Fibroblast of the conjunctiva (primary cell): ENCODE results near the gene LDLR.
"Not testable (repeated sequence)": the region's sequence is repeated elsewhere in the genome, so short reads cannot be mapped to it uniquely, and the experiment has no call there.

Experiments
- DNase-seq: peaks from one replicate; pipeline ENCODE4 v3.0.0-alpha.2; 2010; ENCODE audit warnings: low read depth

Gene LDLR

DNA sequence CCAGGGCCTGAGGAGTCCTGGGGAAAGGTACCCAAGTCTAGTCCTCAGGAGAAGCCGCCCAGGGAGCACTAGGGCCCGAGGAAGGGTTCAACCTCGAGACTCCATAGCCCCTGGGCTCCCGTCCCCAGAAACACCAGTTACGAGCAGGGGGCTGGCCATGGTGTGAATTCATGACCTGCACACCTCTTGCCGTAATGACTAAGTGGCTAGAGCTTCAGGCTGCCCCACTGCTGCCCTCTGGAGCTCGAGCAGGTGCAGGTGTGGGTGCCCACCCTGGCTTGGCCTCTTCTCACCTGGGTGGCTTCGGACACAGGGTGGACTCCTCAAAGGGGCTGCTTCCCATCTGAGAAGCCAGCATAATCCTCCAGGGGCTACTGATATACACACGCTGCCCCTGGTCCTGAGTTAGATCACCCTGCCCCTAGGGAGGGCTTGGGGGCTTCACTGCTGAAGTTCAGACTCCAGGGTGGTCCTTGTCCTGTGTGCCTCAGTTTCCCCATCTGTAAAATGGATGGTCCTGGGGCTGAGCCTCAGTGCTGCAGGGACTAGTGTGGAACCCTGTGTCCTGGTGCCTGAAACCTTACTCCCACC lies 52.8 kb downstream of the LDLR start:
- no peak for DNase-seq

DNA sequence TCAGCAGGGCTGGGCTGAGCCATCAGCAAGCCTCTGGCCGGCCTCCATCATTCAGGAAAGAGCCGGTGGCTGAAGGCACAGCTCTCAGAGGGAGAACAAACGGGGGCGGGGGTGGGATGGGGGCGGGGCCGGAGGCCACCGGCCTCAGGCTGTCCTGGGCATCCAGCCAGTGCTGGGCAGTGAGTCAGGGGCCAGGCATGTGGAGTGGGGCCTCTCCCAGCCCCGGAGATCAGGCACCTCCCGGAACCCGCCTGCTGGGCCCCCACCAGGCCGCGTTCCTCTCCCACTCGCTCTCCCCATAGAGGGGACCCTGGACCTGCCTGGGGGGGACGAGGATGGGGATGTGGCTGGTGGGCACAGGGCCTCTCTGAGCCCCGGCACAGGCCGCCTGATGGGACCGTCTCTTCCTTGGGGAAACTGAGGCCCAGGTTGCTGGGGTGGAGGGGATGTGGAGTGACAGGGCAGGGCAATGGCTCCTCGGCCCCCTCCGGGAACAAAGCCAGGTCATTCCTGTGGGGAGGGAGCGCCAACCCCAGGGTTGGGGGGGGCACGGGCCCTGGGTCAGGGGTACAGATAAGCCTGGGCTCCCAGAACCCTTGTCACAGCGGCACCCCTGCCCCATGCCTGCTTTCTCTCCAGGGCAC lies 53.4 kb downstream of the LDLR start:
- DNase-seq = peak; percentile 91

DNA sequence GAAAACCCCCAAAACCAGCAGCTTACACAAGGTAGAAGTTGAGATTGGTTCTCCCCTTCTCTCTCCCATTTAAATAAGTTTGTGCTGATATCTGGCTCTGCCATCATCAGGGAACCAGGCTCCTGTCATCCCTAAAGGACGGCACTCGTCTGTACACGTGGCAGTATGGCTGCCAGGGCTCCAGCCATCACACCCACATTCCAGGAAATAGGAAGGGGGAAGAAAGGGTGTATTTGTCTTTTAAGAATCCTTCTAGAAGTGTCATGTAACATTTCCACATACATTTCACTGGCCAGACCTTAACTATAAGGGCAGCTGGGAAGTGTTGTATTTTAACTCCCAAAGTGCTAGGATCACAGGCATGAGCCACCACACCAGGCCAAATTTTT lies 56.3 kb downstream of the LDLR start:
- no peak for DNase-seq

DNA sequence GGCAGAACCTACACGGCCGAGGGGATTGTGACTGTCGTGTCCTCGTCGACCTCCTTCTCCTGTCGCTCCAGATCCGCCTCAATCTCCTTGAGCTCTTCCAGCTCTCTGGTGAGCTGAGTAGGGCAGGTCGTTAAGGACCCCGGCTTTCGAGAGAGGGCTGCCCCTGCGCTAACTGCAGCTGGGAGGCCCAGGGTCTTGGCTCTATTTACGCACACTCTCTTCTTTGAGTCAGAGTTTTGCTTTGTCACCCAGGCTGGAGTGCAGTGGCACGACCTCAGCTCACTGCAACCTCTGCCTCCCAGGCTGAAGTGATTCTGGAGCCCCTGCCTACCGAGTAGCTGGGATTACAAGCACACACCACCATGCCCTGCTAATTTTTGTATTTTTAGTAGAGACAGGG lies 58.7 kb downstream of the LDLR start:
- DNase-seq = no peak

DNA sequence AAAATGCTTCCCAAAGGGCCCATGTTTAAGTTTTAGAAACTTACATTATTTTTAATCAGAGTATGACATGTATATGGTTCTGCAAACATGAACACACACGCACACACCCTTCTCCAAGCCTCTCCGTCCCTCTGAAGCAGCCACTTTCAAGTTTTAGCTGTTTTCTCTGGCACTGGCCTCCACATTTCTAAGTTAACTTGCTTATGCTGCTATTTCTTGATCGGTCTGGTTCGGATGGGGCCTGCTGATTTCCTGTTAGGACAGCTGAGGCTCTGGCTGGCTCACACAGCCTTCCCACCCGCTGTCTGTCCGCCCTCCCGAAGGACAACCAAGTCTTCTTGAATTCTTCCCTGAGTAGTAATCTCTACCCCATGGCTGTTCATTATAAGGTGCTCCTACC lies 61.9 kb downstream of the LDLR start:
- DNase-seq = no peak

DNA sequence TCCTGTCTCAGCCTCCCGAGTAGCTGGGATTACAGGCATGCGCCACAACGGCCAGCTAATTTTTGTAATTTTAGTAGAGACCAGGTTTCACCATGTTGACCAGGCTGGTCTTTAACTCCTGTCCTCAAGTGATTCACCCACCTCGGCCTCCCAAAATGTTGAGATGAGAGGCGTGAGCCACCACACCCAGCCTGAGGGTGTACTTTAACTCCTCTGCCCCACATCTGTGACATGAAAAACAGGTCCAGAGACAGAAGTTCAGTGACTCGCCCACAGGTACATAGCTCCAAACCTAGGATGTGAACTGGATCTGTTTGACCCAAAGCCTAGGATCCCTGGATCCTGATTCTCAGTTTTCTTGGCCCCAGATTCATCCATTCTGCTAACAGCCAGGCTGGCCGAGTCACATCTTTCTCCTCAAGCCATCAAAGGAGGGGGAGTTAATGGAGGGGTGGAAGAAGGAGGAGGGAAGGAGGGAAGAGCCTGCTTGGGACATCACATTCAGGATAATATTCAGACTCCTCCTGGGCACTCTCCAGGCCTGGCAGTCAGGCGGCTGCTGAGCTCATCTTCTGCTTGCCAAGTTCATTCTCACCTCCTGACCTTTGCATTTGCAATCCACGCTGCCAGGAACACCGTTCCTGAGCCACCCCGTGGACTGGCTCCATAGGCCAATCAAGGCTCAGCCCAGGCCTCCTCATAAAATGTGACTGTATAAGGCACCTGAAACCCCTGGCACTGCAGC lies 63.2 kb downstream of the LDLR start:
- peak; percentile 85 for DNase-seq

DNA sequence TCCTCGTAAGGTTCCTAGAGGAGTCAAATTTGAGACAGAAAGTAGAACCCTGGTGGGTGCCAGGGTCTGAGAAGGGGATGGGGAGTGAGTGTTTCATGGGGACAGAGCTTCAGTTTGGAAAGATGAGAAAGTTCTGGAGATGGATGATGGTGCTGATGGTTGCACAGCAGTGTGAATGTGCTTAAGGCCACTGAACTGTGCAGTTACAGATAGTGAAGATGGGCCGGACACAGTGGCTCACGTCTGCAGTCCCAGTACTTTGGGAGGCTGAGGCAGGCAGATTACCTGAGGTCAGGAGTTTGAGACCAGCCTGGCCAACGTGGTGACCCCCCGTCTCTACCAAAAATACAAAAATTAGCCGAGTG lies 65.4 kb downstream of the LDLR start:
- no peak for DNase-seq

DNA sequence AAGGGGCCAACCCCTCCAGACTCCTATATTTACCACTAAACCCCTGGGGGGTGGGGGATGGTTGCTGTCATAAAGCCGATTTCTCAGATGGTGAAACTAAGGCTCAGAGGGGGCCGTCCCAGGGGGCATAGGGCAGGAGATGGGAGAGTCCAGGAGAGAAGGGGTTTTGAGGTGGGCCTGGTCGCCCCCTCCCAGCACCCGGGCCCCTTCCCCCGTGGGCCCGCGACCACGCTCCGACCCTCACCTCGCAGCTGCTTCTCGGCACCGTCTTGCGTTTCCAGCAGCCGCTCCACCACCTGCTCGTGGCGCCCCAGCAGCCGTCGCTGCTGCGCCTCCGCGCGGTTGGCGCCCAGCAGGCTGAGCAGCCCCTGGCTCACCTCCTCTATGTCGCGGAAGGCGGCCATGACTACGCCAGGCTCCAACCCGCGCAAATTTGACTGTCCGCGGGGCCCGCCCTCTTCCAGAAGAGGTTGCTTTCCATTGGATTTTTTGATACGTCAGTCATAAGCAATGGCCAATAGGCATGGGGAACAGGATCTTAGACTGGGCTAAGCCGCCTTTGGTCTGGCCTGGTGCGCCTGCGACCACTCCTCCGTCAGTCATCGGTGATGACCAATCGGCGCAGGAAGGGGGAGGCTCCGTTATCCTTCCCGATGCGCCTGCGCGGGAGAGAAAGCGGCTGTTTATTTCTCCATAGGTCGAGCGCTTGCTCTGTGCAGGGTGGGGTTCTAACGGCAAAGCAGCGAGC lies 66.3 kb downstream of the LDLR start, which contains the start of gene SPC24:
Gene SPC24, minus strand, starts transcription at position 410 of the 748 bp plus-strand sequence. Its CDS starts 6 bp downstream, at position 404.
- DNase-seq = peak; percentile 99

DNA sequence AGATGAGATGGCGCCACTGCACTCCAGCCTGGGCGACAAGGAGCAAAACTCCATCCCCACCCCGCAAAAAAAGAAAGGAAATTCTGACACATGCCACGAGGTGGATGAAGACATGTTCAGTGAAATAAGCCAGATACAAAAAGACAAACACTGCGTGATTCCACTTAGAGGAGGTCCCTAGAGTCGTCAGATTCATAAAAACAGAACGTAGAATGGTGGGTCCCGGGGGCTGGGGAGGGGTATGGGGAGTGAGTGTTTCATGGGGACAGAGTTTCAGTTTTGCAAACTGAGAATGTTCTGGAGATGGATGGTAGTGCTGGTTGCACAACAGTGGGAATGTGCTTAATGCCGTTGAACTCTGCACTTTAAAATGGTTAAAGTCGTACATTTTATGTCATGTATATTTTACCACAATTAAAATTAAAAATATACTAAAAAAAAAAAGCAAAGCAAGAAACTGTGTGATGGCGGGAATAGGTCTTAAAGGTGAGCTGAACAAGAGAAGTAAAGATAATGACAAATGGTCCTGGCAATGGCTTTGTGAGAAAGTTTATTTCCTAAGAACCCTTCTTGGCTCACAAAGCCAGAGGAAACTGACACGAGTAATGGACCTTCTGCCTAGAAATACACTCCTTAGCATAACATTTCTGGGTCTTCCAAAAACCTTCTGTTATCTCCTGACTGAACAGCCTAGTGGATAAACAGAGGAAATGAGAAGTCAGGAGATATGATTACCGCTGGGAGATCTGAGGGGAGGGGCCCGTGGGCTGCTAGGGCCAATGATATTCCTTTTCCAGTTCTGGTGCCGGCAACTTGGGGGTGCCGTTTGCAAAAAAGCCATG lies 70.6 kb downstream of the LDLR start:
- DNase-seq = no peak

DNA sequence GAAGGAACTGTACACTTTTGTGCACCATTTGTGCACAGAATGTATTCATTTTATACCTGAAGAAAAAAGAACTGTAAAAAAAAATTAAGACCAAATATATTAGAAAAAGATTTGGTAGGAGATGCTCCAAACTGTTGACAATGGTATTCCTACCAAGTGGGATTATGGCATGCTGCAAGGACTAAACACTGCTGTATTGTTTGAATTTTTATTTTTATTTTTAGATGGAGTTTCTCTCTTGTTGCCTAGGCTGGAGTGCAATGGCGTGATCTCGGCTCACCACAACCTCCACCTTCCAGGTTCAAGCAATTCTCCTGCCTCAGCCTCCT lies 71.1 kb downstream of the LDLR start:
- not testable (repeated sequence) for DNase-seq

DNA sequence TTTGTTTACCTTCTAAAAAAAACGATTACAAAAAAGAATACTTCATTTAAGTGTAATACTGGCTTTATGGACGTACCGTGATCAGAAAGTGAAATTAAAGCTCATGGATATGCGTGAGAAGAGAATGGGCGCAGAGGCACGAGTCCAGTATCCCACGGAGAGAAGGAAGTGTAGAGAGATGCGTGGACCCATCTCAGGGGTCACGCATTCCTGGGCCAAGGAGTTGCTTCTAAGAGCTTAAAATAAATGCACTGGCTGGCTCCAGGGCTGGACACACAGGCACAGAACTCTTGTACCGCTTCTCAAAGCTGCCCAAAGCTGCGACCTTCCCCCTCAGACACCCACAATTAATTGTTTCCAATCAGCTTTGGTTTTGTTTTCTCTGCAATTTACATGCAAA lies 75.0 kb downstream of the LDLR start:
- DNase-seq = no peak

DNA sequence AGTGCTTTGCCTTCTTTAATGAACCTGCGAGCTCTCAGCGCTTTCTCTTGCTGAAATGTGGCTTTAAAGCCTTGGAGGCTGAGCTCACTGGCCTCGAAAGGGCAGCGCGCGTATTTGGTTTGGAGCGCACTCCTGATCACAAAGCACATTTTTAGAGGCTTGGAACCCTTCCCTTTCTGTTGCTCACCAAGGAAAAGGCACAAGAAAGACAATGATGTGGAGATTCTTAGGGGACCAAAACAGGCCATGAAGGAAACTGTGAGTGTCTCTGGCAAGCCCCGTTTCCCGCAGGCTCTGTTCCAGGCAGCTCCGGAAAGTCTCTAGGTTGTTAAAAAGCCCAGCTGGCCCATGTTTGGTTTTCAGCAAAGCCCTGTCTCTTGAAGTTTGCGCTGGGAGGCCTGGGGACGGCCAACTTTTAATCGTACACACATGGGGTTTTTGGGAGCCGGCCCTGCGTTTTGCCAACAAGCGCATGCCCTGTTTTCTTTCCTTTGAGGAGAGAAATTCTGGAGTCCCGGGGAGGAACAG lies 75.7 kb downstream of the LDLR start:
- DNase-seq = peak; percentile 92

DNA sequence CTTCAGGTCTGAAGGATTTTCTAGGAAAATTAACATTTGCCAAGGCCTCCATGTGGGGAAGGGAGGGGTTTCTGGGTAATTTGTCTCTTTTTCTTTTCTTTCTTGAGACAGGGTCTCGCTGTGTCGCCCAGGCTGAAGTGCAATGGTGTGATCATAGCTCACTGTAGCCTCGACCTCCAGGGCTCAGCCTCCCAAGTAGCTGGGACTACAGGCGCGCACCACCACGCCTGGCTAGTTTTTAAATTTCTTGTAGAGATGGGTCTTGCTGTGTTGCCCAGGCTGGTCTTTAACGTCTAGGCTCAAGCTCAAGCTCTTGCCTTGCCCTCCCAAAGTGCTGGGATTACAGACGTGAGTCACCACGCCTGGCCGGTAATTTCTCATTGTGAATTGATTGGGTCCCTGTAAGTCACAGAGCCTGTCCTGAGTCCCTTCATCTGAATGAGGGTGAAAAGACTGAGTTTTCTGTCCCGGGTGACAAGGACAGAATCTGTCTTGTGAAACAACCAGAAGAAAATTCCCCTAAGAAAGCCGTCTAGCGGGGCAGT lies 76.3 kb downstream of the LDLR start:
- no peak for DNase-seq

DNA sequence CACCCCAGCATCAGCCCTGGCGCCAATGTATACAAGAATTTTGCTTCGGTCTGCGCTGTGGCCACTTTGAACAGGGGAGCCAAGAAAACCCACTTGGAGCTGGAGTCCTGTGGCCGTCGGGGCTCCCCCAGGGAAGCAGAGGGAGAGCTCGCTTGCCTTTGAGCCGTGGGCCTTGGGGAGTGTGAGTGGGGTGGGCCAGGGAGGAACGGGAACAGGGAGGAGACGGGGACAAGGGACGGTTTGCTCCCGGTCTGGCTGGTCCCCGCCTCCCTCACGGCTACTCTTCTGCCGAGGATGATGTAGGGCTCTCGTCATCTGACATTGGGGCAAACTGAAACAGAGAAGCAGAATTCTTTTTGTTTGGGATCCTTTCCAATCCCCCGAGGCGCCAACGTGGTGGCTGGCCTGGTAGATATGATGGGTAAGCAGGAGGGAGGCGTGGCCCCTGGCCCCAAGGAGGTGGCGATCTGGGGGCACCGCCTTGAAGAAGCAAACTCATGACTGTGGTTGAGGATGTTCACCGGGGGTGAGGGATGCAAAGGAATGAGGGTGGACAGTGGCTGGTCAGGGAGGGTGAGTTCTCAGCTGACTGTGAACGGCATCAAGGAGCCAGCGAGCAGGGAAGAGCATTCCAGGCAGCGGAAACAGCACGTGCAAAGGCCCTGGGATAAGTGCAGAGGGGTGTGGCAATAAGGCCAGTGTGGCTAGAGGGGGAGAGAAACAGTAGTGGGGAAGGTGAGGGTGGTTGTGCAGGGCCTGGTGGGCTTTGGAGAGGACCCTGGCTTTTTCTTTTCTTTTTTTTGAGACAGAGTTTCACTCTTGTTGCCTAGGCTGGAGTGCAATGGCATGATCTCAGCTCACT lies 77.2 kb downstream of the LDLR start:
- peak; percentile 61 for DNase-seq

DNA sequence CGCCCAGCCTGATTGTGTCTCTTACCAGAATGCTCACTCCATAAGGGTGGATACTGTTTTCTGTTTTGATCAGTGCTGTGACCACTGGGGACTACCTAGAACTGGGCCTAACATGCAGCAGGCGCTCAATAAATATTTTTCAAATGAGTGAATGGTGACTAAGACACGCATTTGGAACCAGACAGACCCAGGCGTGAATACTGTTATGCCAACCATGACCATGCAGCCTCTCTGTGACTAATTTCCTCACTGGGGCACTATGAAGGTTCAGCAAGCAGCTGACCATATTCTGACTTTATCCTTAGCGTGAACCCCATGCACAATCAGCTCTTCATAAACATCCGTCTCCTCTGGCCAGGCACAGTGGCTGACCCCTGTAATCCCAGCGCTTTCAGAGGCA lies 79.3 kb downstream of the LDLR start:
- peak; percentile 77 for DNase-seq

DNA sequence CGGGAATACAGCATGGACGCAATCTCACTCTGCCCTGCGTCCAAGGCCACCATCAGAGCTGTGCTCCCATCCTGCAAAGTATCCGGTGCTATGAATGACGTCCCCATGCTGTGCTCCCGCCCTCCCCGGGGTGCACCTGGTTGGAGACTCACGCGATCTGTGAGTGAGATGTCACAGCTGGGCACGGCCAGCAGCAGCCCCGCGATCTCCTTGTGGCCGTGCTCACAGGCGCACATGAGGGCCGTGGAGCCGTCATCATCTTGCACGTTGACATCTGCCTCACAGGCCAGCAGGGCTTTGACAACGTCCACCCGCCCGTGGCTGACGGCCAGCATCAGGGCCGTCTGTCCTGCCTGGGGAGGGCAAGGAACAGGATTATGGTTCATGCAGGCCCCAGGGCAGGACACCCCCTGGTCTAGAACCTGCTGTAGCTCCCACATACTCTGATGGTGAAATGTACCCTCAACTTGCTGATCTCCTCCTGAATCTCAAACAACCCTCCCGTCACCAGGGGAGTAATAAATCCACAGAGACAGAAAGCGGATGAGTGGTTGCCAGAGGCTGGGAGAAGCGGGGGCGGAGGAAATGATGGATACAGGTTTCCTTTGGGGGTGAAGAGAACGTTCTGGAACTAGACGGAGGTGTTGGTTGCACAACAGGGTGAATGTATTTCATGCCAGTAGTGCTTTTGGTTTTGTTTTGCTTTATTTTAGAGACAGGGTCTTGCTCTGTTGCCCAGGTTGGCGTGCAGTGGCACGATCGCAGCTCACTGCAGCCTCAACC lies 80.8 kb downstream of the LDLR start:
- DNase-seq = no peak

DNA sequence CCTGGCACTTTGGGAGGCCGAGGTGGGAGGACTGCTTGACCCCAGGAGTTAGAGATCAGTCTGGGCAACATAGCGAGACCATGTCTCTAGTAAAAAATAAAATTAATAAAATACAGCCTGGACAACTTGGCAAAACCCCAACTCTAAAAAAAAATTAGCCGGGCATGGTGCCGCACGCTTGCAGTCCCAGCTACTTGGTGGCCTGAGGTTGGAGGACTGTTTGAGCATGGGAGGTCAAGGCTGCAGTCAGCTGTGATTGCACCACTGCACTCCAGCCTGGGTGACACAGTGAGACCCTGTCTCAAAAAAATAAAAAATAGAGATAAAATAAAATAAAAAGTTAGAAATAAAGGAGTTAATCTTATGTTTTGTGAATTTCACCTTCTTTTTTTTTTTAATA lies 81.9 kb downstream of the LDLR start:
- DNase-seq = no peak

DNA sequence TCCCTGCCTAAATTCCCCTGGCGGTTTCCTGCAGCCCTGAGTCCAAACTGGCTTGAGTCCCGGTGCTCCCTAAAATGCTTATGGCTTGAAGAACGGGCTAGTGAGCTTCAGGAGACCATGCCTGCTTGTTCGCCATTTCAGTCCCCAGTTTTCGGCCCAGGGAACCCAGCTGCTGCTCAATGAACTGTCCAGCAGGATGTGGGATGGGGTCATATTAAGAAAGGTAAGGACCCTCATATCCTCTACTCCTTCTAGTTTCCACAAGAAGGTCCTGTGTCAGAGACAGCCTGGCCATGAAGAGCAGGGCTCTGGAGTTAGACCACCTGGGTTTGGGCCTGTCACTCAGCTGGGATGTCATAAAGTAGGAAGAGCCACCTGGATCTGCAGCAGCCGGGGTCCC lies 83.3 kb downstream of the LDLR start:
- no peak for DNase-seq

DNA sequence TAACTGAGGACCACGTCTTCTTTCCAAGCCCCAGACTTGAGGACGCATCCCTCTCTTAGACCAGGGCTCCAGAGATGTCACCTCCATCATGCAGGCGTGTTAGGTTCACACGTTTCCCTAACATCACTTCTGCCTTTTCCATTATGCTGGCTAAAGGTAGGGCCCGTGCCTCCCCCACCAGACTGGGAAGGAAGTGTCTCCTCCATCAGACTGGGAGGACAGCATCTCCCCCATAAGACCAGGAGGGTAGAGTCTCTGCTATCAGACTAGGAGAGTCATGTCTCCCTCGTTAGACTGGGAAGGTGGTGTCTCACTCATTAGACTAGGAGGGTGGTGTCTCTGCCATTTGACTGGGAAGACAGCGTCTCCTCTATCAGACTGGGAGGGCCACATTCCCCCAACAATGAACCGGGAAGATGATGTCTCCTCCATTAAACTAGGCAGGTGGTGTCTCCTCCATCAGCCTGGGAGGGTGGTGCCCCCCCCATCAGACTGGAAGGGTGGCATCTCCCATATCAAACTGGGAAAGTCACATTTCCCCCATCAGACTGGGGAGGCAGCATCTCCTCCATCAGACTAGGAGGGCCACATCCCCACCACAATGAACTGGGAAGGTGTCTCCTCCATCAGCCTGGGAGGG lies 84.4 kb downstream of the LDLR start:
- DNase-seq = no peak
